DMS53 treated with DMSO at 0.1 percent for 48 hours (cell line): ENCODE measurements around the gene RBCK1.
"Not testable (repeated sequence)": the region's sequence is repeated elsewhere in the genome, so short reads cannot be mapped to it uniquely, and the experiment has no call there.

ENCODE experiments used
- DNase-seq: peaks from one replicate; lab custom pipeline; 2025; ENCODE audit not compliant: unreplicated experiment; lab: John Stamatoyannopoulos, UW

RBCK1 gene

DNA sequence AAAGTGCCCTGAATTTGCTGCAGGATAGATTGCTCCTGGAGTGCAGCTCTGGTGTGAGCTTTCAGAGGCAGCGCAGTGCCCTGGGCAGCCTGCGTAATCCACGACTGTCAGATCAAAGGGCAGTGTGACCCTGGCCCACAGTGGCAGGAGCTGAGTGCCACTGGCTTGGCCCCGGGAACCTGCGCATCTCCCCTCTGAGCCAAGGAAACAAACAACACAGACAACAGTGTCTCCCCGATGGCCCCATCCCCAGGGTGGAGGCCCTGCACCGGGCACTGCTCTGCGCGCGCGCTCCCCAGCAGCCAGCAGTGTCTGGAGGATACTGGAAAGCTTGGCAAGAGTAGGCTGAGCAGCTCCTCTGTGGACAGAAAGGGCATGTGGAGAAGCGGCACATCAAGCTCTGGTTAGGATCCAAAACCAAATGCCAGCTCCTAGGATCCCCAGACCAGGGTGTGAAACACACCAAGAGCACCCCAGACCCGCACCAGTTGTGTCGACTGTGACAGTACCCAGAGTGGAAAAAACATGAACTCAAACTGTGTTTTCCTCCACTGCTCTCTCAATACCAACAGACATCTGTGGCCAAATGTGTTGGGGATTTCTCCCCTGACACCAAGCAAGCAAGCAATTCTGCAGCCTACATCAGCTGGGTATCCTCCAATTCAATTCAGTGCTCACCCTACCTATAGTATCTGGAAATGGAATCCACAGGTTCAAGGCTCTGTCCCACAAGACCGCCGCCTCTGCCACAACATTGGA, 26.7 kb downstream of the RBCK1 start:
- DNase-seq = no peak

DNA sequence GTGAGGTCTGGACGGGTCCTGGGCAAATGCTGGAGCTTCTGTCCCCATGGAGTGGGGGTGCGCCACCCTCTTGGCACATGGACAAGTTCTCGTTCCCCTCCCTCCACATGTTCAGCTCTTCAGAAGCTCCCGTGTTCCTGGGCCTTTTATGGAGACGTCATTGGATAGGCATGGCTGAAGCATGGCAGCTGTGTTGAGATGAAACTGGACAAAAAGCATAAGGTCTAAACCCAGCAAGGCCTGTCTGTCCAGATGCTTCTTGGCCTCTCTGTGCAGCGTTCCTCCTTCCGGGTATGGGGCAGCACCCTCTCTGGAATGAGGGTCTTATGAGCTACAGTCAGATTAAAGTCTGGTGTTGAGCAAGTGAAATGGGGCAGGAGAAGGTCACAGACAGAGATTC, 27.5 kb downstream of the RBCK1 start:
- DNase-seq = no peak

DNA sequence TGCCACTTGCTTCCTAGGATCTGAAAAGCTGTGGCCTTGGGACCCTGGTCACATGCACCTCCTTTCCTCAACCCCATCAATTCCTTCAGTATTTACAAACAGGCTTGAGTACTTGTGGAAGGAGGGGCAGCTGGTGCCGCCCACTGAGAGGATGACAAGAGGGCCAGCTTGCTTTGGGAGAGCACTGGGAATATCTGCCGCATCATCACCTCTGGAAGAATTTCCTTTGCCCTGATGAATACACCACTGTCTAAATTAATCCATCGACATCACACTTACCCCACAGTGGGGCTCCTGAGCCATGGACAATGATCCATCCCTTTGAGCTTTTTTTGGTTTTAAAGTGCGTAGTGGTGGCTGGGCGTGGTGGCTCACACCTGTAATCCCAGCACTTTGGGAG, 28.4 kb downstream of the RBCK1 start:
- DNase-seq = no peak

DNA sequence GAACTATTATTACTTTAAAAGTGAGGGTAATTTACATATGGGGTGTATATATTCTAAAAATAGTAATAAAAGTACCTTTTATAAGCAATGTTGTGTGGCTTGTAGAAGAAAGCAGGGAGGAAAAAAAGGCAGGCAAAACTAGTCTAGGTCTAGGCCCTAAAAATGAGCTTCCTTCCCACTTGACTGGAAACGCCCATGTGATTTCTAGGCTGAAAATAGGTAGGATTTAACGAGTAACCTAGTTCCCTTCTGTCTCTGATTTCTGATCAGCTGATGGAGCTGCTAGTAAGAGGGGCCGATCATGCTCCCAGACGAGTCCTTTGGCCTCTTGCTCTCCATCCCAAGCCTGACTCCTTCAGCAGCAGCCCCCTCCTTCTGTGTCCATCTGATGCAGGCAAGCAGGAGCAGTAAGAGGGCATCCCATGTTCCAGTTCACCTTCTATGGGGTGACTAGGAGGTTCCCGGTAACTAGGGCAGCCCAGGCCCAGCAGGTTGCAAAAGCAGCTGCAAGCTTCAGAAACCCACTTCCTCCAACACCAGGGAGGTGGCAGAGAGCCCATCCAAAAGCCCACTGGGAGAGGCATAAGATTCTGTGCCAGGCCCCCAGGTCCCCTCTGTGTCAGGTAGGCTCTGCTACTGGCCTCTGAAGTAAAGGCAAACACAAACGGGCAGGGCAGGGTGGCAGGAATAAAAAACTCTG, 29.8 kb downstream of the RBCK1 start:
- no peak for DNase-seq

DNA sequence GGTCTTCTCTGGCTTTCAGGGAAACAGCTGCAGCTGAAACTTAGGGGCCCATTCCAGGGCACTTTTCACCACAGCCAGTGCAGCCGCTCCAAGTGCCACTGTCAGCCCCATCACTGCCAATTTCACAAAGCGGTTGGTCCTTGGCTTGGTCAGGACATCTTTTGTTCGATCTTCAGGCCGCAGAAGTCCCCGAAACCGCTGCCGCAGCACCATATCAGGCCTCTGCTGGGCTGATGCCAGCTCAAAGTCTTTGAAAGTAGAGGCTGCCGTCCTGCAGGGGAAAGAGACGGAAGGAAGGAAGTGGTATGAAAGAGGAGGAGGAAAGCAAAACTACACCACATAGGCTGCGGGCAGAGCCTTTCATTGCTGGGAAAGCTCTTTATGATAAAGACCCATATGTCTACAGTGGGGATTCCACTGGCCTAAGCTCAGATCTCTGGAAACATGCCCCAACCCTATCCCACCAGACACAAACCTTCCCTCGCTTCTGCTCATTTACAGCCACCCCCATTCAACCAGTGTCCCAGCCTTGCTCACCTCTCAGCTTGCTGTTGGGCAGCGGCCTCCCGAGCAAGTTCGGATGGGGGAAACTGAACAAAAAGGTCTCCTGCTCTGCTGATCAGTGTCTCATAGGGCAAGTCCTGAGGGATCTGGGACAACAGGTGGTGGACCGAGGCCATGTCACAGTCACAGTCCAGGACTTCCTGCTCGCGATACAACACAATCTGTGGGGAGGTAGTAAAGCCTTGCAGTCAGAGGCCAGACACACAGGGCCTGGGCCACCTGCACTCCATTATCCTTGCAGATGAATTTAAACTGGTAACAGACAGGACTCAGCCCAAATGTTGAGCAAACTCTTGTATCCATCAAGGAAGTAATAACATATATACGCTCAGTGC, 30.7 kb downstream of the RBCK1 start:
- DNase-seq = no peak

DNA sequence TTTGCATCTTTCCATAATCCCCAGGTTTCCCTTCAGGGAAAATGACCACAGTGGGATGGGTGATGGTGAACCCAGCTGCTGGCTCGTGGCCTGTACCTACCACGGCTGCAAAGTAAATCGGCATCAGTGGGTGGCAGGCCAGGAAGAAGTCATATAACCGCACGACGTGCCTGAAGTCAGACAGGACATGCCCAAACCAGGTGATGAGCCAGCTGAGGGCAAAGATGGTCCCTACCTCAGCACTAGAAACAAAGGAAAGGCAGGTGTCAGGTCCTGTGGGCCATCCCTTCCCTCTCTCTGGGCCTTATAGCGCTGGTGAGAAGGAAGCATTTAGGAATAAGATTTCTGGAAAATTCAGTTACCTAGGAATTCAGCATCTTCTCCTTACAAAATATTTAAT, 32.0 kb downstream of the RBCK1 start:
- no peak for DNase-seq

DNA sequence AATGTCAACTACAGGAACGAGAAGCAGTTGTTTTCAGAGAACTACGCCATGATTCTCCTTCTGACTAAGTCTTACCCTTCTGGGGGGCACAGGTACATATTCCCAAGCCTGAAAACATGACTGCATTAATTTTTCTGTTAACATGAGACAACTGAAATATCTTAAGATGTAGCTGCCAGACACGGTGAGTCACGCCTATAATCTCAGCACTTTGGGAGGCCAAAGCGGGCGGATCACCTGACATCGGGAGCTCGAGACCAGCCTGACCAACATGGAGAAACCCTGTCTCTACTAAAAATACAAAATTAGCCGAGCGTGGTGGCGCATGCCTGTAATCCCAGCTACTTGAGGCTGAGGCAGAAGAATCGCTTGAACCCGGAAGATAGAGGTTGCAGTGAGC, 32.5 kb downstream of the RBCK1 start:
- DNase-seq = no peak

DNA sequence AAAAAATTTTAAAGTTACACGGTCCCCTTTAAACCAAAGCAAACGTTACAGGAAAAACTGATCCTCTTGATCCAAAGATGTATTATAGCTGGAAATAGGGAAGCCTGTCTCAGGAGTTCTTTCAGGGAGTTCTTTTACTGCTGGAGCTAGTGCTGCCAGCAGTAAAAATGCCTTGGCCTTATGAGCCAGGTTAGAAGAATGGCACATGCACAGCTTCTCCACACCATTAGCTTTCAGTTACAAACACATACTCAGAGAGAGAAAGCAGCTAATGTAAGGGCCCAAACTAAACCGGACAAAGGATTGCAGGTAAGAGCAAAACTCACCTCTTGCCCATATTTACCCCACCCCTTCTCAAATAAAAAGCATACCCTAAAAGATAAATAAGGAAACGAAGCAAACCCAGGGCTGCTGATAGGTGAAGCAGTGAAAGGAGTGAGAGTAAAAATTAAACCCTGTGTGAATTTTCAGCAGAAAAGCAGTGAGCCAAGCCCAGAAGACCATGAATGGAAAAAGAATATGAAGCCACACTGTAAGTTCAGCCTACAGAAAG, 35.2 kb downstream of the RBCK1 start:
- DNase-seq = no peak

DNA sequence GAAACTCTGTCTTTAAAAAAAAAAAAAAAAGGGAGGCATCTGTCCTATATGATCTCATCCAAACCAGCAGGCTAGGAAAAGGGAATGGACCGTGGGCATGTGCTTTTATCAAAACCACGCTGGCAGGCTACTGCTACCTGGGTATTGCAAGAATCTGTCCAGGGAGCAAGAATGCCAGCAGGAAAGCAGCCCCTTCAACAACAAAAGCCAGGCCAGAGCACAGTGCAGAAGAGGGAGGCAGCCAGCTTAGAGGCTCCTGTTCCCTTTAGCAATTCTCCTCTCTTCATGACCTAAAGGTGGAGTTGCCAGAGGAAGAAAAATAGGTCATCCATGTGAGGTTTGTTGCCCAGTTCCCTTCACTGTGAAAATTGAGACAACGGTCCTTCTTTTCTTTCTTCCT, 36.0 kb downstream of the RBCK1 start:
- no peak for DNase-seq

DNA sequence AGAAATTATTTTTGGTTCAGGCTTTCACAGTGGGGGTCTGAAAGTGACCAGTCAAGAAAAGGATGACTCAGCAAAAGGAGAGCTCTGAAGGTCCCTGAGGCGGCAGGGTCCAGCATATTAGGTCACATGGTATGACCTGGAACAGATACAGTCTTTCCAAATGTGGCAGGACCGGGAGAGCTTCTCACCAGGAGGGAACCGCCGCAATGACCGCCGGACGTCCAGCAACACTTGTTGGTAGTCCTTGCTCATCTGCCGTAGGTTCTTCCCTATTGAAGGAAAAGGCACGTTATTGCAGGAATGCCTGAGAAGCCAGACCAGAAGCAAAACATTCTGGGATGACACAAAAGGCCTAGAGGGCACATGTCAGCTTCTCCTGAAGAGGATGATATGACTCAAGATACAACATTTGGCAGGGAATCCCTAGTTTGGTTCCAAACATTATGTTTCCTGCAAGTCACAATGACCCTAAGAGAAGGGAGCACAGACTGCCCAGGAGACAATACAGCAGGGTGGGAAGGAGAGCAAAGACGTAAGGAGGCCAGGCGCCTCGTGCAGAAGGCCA, 36.8 kb downstream of the RBCK1 start:
- DNase-seq = no peak

DNA sequence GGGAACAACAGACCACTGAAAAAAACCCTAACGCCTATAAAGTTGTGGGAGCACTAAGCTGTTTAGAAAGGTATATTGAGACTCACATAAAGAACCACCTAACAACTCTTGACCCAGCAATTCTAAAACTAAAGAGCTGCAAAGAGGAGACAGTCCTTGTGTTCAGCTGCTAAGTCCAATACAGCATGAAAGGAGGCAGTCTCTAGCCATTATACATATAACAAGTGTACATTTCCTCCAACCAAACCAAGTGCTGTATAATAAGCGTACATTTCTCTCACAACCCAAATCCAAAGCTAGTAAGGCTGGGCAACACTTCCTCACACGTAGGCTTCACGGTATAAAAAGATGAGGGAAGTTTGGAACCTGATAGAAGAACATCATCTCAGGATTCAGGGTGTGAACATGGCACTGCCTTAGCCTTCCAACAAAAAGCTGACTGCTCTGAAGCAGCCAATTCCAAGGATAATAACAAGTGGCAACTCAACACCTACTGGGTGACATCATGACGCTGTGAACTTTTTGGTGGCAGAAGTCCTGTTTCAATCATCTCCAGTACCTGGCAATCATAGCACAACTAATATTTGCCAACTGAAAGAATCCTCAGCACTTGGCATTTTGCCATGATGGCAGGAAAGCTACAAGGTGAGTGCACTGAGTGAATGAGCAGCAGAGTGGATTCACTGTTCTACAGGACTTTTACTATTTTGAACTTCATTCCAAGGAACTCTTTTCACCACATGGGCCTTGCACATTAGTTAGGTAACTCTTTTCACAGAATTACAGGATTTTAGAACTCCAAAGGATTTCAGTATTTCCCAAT, 37.6 kb downstream of the RBCK1 start:
- DNase-seq = no peak

DNA sequence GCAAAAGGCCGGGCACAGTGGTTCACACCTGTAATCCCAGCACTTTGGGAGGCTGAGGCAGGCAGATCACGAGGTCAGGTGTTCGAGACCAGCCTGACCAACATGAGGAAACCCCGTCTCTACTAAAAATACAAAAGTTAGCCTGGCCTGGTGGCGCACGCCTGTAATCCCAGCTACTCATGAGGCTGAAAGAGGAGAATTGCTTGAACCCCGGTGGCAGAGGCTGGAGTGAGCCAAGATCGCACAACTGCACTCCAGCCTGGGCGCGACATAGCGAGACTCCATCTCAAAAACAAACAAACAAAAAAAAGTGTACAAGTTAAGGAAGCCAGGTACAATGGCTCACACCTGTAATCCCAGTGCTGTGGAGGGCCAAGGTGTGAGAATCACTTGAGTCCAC, 43.9 kb downstream of the RBCK1 start:
- DNase-seq = not testable (repeated sequence)

DNA sequence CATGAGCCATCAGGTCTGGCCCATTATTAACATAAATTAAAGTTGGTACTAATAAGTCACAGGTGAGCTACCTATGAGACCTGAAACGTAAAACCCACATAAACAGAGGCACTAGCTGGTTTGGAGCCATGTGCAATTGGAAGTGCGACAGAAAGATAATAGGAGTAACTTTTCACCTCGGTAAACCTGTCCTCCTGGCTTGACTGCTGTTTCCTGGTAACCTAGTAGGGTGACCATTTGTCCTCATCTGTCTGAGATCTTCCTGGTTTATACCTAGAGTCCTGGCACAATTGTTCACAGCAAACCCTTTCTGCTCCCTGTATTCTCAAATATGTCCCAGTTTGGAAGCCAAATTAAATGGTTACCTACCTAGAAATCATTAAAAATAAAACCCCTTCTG, 46.9 kb downstream of the RBCK1 start:
- DNase-seq = no peak

DNA sequence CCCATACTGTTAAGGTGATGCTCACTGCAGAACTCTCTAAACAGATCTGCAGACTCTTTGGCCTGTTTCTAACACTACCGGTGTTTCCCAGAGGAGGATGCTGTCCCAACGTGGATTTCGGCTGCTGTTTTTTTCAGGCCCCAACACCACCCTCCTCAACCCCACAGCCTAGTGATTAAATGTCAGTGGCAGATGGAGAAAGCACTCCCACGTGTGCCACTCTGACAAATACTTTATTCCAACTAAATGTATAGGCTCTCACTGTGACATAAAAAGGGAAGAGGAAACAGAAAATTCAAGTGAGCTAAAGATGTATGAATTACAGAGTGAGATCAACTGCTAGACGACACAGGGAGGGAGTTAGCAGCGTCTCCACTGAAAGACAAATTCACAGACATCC, 50.7 kb downstream of the RBCK1 start:
- DNase-seq = no peak

DNA sequence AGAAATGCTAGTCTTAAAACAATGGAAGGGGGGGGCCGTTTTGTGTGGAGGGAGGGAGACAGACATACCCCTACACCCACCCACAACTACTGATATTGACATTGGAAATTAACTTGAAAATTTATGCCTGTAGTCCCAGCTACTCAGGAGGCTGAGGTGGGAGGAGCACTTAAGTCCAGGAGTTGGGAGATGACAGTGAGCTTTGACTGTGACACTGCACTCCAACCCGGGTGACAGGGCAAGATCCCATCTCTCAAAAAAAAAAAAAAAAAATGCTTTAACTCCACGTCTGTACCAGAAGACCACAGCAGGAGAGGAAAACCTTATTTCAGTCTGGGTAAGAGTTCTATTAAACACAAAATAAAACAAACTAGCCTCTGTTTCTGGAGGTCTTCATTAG, 52.1 kb downstream of the RBCK1 start:
- DNase-seq = no peak

DNA sequence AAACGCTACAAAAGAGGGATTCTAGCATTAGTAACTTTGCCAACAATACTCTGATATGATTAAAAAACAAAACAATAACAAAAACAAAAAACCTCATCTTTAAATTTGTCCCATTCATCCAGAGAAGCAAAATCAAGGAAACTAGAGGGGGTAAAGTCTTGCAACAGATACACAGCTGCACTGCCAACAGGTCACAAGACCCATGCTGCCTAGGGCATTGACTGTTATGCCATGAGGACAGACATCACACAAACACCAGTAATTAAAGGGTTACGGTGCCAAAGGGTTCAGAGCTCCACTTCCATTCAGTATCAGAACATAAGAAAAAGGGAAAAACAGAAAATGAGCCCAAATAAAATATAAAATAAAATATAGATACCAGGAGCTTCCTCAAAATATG, 52.6 kb downstream of the RBCK1 start:
- no peak for DNase-seq

DNA sequence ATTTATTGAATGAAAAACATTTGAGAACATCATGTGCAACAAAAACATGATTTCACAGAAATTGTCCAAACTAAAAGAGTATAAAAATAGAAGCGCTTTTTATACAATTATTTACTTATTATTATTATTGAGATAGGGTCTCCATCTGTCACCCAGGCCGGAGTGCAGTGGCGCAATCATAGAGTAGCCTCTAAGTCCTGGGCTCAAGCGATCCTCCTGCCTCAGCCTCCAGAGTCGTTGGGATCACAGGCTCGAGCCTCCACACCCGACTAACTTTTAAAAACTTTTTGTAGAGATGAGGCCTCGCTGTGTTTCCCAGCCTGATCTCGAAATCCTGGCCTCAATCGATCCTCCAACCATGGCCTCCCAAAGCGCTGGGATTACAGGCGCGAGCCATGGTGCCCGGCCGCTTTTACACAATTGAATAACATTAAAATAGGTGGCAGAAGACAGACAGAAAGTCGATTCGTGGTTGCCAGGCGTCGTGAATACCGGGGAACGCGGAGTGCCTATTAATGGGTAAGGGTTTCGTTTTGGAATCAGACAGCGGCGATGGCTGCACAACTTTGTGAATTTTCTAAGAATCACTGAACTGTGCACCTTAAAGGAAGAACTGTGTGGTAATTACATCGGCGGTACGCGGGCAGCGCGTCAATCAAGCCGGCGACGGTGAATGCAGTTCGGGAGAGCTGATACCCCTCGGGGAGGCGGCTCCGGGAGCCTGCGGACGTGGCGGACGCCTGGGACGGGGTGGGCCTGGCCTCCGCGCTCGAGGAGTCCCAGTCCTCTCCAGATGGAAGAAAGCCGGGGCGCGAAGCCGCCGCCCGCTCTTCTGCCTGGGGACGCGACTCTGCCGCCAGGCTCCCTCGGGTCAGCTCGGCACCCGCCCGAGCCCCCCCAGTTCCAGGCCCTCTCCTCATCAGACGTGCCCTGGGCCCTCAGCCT, 53.4 kb downstream of the RBCK1 start:
- peak; percentile 18 for DNase-seq

DNA sequence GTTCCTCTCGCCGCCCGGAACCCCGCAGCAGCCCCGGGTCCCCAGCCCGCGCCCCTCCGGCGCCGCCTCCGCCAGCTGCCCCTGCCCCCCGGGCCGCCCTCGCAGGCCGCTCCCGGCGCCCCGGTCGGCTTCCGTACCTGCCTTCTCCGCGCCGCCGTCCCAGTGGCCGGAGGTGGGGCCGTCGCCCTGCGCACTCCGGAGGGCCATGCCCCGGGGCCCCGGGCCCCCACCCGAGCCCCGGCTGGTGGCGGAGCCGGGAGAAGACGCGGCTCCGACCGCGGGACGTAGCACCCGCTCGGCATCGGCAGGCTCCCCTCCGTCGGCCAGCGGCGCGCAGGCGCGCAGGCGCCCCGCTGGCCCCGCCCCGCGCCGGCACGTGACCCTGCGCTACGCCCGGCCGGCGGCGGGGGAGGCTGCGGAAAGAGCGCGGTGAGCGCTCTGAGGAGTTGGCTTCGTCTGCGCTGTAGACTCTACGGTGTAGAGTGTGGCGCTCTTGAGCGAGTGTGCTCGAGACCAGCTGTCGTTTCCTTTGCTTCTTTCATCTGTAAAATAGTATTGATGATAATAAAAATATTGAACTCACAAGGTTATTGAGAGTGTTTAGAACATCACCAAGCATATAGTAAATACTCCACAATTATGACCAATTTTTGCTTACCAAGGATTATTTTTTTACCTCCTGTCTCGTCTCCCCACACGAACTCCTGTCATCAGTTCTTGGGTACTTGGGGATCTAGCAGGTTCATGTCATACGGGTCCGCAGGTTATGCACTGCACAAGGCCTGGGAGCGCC, 54.3 kb downstream of the RBCK1 start, which contains the start of gene TBC1D20:
Gene TBC1D20 (minus strand): TSS at position 335 of the 793 bp plus-strand sequence. CDS start 128 bp downstream, at position 207.
- DNase-seq = peak; percentile 82
